GM21529 (cell line): Measurements from ENCODE around the gene GAS7.
A peak's percentile ranks its signal among the peaks of the same experiment; 100 is the strongest.
"Not testable (repeated sequence)": the region's sequence is repeated elsewhere in the genome, so short reads cannot be mapped to it uniquely, and the experiment has no call there.

ENCODE experiments used
- ATAC-seq: cut with Tn5 transposase; IDR thresholded peaks from one replicate; pipeline ENCODE4 v1.9.1; 2021; ENCODE audit not compliant: unreplicated experiment

The GAS7 gene

DNA sequence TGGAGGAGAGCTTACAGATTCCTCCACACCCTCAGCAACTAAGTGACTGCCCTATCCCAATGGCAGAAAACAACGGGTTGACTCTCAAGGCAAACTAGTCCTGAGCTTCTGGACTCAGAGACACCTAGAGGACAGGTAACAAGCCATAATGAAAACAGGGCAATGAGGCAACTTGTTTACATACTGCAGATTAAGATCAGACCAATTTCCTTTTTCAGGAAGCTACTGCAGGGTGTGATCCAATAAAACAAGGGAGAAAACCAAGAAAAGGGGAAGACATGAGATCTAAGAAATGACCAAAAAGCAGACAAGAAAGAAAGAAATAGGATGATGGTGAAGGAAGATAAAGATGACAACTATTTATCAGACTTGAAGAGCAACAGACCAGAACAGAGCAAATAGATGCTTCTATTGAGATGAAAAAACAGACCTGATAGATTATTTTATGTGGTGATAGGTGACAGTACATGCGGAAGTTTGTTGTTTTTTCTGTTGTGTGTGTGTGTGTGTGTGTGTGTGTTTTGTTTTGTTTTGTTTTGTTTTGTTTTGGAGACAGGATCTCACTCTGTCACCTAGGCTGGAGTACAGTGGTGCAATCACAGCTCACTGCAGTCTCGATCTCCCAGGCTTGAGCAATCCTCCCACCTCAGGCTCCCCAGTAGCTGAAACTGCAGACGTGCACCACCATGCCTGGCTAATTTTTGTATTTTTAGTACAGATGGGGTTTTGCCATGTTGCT, 120.7 kb downstream of the GAS7 start:
- ATAC-seq = no peak

DNA sequence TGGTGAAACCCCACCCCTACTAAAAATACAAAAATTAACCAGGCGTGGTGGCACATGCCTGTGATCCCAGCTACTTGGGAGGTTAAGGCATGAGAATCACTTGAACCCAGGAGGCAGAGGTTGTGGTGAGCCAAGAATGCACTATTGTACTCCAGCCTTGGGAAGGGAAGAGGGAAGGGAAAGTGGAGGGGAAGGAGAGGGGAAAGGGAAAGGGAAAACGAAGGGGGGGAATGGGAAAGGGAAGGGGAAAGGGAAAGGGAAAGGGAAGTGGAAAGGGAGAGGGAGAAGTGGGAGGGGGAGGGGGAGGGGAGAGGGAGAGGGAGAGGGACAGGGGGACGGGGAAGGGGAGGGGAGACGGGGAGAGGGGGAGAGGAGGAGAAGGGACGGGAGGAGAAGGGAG, 122.5 kb downstream of the GAS7 start:
- no peak for ATAC-seq

DNA sequence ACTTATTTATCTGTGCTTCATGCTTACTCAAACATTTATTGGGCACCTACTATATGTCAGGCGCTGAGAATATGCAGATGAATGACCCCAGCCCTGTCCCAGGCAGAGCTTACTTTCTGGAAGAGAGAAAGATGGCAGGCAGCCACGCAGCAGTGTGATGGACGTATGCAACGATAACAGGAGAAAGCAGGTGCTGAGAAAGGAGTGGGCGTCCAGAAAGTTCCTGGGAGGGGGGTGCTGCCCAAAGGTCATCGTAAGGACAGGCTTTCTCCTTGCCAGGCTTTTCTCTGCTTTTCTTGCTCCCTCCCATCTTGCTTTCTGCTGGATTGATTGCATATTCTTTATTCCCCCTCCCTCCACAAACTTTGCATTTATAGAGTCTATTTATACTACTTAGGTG, 124.5 kb downstream of the GAS7 start:
- ATAC-seq = no peak

DNA sequence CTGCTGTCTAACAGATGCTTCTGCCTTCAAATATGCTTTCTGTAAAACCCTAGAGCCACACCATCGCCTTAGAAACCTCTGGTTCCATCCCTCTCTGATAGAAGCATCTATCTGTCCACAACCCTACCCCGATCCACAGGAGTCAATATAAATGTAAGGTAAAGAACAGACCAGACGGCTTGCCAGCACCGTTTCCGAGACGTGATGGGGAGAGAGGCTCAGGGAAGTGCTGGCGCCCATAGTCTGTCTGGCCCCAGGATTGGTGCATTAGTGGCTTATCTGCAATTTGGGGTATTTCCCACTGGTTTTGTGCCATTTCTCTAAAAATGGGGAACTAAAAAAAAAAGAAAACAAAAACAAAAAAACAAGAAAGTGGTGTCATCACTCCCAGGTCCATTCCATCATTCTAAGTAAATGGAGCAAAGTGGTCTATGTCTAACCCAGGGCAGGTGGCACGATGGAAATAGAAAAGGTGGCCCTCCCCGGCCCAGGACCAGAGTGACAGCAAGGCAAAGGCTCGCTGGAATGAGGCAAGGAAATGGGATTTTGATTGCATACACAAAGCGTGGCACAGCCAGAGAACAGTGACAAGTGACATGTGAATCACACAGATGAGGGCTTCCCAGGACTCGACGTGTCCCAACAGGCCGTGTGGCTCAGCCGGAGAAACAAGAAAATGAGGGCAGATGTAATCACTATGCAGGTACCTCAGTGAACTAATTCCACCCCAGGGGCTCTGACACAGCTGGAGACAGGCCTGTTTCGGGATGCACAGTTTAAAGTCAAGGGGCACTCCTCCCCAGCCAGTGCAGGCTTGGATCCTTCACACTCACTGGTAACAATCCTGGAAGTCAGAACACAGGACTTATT, 125.6 kb downstream of the GAS7 start:
- no peak for ATAC-seq

DNA sequence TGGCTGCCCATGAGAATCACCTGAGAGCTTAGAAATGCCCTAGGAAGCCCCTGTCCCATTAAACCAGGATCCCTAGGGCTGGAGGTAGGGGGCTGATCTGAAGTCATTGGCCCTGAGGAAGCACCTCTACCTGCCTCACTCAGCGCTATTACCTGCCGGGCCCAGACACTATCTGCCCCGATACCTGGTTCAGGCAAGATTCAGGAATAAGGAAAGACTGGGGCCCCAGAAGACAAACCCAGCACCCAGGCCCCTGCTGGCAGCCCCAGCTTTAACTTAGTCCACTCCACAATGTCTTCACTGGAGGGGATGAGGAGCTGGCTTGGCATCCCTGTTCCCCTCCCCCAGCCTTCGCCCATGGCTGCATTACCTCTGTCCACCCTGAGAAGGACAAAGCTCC, 126.3 kb downstream of the GAS7 start:
- no peak for ATAC-seq

DNA sequence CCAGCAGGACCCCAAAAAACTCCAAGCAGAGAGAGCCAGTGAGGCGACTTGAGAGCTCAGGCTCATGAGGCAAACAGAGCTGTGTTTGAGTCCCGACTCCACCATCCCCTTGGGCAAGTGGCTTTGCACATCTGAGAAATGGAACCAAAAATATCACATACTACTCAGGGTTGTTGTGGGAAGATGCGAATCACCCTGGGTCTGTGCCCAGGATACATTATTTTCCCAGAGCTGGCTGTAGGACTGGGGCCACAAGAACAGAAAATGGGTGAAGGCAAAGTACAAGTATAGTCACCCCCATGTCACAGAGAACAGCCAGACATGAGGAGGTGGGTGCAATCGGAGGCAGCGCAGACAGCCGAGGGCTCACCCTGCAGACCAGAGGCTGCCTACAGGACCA, 127.3 kb downstream of the GAS7 start:
- no peak for ATAC-seq

DNA sequence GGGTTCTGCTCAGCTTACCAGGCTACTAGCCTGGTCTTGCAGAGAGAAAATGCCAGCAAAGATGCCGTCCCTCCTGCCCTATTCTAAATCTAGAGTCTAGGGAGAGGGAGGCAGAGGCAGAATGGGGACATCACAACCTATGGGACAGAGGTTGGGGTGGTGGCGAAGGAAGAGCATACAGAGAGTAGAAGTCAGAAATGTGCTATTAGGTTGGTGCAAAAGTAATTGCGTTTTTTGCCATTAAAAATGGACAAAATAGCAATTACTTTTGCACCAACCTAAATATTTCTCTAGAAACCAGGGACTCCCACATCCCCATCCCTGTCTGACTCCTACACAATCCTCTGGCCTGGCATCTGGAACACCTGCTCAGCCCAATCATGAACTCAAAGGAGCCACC, 127.7 kb downstream of the GAS7 start:
- no peak for ATAC-seq

DNA sequence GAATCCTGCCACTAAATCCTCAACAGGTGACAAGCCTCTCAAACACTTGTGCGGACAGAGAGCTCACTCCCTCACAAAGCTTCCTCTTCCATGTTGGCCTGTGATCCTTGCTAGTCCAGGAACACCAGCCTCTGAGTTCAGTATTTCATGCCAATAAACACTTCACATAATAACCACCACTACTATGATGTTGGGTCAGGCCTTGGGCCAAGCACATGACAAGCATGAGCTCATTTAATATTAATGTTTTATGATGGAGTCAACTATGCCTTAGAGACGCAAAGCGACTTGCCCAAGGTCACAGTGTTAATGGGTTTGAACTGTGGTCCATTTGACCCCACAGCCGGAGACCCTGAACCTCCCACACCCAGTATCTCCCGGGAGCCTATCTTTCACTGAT, 129.1 kb downstream of the GAS7 start:
- no peak for ATAC-seq

DNA sequence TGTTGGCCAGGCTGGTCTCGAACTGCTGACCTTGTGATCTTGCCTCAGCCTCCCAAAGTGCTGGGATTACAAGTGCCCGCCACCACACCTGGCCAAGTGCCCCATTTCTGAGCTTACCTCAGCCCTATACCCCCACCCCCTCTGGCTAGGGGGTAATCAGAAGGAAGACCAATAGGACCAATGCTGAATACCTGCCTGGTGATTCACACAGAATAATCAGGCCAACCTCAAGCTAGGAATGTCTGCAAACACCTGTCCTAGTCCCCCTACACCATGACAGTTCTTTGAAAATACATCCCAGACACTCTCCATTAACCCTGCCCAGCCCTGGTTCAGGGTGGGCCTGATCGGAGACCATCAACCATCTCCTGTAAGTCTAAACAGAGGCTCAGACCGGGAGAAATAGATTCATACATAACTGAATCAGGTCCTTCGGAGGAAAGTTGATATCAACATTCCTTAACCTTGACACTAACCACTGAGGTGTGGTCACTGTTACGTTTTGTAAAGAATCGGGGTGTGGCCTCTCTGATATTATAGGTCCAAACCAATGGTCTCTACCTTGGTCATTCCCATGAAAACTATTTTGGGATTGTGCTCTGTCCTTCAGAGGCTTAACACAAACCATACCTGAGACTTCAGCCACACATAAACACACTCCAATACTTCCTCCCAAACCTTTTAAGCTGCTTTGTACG, 130.8 kb downstream of the GAS7 start:
- no peak for ATAC-seq

DNA sequence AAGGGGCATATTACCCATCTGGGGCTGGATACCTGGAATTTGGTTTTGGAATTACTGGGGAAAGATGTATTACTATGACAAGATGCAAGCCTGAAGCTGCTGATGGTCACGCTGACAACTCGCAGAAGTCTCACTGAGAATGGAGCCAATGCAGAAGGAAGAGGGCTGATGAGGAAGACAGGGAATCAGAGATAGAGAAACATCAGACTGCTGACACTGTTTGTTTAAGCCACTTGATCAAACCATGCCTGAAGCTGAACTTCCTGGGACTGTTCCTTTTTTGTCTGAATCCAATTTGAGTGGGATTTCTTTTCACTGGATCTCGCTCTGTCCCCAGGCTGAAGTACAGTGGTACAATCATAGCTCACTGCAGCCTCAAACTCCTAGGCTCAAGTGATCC, 133.9 kb downstream of the GAS7 start:
- ATAC-seq = no peak

DNA sequence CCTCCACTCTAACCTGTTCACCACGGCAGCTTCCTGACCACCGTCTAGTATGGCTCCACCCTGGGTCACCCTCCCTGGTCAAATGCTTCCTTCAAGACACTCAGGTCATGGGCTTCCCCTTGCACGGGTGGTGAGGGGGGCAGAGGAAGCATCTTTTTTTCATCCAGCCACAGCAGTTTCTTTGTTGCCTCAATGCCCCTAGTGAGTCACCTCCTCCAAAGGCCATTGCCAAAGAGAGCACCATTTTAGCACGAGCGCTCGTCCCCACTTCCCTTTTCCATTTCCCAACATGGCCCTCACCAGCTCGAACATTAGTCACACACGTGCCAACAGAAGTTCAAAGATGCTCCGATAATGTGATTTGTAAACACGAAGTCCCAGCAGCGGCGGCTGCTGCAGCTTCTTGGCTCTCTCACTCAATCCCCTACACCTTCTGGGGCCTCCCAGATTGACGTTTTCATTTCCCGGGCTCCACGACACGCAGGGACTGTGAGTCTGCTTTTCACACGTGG, 134.6 kb downstream of the GAS7 start:
- no peak for ATAC-seq

DNA sequence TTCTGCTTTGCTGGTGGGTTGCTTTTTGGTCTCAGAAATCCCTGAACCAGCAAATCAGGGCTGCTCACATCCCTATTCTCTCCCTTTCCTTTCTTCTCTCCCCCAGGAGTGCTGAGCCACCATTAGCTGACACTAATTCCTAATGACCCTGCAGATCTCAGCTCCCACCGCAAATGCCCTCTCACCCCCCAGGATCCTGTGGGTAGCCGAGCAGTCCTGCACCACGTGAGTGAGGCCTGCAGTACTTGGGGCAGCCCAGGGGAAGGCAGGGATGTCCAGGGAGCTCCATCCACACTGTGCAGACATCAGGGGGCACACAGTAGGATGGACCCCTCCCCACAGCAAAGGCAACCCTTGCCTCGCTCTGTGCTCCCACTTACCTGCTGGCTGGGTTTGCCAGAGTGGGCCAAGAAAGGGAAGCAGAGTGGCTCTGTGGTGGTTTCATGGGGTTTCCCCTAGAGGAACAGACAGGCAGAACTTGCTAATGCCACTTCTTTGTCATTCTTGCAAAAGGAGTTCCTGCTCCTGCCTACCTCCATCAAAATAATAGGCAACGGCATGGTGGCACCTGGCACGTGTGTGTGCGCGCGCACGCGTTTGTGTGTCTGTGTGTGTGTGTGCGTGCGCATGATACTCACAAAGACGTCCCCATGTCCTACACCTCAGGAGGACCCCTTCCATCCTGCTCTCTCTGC, 135.6 kb downstream of the GAS7 start:
- ATAC-seq = no peak

DNA sequence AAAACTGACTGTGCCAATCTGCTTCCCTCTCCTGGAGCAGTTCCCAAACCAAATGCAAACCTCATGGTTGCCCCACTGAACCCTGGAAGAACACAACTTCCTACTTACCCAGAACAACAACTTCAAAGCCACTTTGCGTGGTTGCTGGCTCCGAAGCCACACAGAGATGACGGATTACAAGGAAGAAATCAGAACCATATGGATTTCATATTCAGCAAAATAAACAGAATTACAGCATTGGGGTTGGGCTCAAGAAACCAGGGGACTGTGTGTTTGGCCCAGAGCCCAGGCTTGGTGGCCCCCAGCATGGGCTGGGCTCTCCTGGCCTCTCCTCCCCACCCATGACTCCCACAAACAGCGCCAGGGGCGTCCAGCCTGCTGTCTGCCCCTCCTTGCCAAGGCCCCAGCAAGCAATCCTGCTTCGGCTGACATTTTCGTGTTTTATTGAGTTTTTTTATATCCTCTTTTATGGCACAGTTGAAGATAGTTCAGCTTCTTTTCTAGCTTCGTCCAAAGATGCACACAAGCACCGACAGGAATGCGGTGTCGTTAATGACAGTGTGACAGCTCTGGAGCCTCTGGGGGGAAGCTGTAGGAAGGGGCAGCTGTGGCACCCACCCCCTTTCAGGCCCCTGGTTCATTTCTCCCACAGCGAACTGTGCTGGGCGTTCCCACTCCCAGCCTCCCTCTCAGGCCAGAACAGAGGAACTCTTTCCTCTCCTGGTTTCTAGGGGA, 137.1 kb downstream of the GAS7 start:
- no peak for ATAC-seq

DNA sequence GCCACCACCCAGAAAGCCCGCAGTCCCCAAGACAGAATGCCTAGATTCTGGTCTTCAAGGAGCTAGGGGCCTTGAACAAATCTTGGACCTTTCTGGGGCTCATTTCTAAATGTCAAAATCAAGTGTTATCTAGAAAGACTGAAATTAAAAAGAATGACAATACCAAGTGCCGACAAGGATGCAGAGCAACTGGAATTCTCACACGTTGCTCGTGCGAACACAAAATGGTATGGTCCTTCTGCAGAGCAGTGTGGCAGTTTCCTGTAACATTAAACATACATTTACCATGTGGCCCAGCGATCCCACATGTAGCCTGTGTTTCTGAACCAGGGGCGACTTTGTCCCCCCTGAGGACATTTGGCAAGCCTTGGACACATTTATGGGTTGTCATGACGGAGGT, 137.9 kb downstream of the GAS7 start:
- no peak for ATAC-seq

DNA sequence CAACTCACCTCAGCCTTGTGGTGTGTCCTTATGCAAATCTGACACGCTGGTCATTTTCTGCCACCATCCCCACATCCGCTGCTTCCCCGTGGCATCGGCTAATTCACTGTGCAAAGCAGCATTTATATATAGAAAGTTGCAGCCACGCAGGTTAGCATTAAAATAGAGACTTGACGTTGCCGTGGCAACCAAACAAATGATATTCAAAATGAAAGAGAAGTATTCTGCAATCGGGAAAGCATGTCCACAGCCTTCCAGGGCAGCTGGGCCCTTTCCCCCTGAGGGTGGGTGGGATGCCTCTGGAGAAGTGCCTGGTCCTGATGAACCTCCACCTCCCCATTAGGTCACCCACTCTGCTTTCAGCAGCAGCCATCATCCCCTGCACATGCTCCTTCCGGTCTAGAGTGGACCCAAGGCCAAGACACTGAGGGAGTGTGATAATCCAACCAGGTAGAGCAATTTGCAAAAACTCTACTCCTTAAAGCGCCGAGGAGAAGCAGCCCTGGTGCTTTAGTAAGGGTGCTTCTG, 138.7 kb downstream of the GAS7 start:
- peak; percentile 68 for ATAC-seq

DNA sequence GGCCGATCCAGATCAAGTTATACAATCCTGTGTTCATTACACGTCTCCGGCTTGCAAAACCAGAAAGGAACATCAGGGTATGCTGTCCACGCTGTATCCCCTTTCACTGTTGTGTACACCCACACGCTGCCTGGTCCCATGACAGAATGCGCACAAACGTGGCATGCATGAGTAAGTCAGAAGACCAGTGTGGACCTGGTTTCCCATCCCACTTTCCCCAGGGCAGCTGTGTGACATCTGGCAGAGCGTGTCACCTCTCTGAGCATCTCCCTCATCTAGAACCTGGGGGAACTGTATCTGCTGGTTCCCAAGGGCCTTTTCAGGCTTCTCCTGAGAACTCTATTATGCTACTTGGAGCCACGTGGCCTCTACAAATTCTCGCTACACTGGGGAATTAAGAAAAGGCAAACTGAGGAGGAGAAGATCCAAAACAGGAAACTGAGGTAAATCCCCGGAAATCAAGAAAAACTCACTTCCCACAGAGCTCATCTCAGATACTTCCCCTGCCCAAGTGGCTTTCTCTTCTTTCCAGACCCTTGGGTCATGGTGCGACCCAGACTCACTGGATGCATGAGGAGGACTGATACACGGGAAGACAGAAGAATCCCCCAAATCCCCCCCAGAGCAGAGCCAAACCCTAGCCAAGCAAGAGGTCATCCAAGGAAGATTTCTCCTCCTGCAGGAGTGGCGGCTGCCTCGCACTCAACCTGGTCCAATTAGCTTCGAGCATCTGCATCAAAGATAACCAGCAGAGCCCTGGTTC, 139.3 kb downstream of the GAS7 start:
- no peak for ATAC-seq

DNA sequence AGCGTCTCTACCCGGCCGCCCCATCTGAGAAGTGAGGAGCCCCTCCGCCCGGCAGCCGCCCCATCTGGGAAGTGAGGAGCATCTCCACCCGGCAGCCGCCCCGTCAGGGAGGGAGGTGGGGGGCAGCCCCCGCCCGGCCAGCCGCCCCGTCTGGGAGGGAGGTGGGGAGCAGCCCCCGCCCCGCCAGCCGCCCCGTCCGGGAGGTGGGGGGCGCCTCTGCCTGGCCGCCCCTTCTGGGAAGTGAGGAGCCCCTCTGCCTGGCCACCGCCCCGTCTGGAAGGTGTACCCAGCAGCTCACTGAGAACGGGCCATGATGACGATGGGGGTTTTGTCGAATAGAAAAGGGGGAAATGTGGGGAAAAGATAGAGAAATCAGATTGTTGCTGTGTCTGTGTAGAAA, 140.9 kb downstream of the GAS7 start:
- ATAC-seq = not testable (repeated sequence)

DNA sequence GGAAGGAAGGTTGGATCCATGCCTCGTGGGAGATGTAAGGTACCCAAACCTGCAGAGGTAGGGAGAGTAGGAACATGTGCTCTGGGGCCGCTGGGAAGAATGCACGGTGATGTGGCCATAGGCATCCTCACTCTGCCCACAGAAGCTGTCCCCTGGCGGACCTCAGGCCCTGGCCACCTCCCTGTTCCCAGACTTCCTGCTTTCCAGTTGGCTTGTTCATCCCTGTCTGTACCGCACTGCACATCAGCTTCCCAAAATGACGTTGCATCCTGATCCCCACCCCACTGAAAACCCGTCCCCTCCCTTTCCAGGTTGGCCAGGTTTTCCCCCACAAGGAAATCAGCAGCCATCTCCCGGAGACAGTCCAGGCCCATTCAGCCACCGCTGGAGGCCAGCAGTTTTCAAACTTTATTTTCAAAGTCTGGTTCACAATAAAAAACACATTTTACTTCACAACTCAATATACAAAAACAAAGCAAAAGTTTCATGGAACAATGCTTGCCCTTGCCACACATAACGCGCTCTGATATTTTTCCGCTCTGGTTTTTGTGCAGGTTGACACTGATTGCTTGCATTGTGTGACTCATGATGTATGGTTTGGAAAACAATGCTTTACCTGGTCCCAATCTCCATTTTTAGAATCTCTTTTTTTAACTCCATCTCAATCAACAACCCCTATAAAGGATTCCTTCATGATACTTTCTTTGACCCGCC, 143.0 kb downstream of the GAS7 start:
- no peak for ATAC-seq
